ENCODE data around the gene MORN3.
A peak's percentile ranks its signal among the peaks of the same experiment; 100 is the strongest.
"Not testable (repeated sequence)": the region's sequence is repeated elsewhere in the genome, so short reads cannot be mapped to it uniquely, and the experiment has no call there.

The MORN3 gene

GRCh38 chr12:121668750-121669520, 519 bp downstream of the MORN3 start:
- H3K27ac Mint-ChIP-seq = no peak overlapping the region
- peaks cover 39% of the 10 kb centered on the region for H3K4me1 Mint-ChIP-seq (ENCODE audit: low read depth)
- no peak overlapping the region for H3K4me3 Mint-ChIP-seq
- no peaks in the 10 kb centered on the region for H3K9me3 Mint-ChIP-seq
- no peaks in the 10 kb centered on the region for H3K27me3 Mint-ChIP-seq (ENCODE audit: low read depth)
- H3K36me3 Mint-ChIP-seq (ENCODE audit: low read depth) = peaks cover 6% of the 10 kb centered on the region

GRCh38 chr12:121666829-121667228, 2.6 kb downstream of the MORN3 start:
- H3K9me3 Mint-ChIP-seq; H3K36me3 Mint-ChIP-seq (ENCODE audit: low read depth); H3K27ac Mint-ChIP-seq; H3K27me3 Mint-ChIP-seq (ENCODE audit: low read depth); H3K4me3 Mint-ChIP-seq: not testable (repeated sequence)
- H3K4me1 Mint-ChIP-seq (ENCODE audit: low read depth) = peaks cover 38% of the 10 kb centered on the region

GRCh38 chr12:121663610-121663929, 5.9 kb downstream of the MORN3 start:
- peaks cover 53% of the 10 kb centered on the region for H3K4me1 Mint-ChIP-seq (ENCODE audit: low read depth)
- no peak overlapping the region for H3K4me3 Mint-ChIP-seq
- H3K27ac Mint-ChIP-seq = peak overlapping the region; percentile 90

DNA sequence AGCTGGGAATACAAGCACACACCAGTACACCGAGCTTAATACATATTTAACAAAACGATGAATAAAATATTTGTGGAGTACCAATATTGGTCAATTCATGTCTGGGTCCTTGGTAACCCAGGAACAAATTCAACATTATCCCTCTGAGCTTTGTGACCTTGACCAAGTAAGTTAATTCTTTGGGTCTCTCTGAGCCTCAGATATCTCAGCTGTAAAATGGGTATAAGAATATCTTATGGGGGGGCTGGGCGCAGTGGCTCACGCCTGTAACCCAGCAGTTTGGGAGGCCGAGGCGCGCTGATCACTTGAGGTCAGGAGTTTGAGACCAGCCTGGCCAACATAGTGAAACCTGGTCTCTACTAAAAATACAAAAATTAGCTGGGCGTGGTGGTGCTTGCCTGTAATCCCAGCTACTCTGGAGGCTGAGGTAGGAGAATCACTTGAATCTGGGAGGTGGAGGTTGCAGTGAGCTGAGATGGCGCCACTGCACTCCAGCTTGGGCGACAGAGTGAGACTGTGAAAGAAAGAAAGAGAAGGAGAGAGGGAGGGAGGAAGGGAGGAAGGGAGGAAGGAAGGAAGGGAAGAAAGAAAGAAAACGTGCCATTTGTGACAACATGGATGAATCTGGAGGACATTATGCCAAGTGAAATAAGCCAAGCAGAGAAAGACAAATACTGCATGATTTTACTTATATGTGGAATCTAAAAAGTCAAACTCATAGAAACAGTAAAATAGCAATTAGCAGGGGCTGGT, 7.9 kb downstream of the MORN3 start:
- H3K4me3 Mint-ChIP-seq; H3K9me3 Mint-ChIP-seq; H3K27ac Mint-ChIP-seq; H3K36me3 Mint-ChIP-seq (ENCODE audit: low read depth); H3K27me3 Mint-ChIP-seq (ENCODE audit: low read depth): not testable (repeated sequence)
- peaks cover 66% of the 10 kb centered on the region for H3K4me1 Mint-ChIP-seq (ENCODE audit: low read depth)

More at GRCh38 chr12:121663610-121663929, 5.9 kb downstream of the MORN3 start:
- Mint-ChIP-seq H3K27me3 (ENCODE audit: low read depth) (no peaks in the 10 kb centered on the region), H3K9me3 (no peaks in the 10 kb centered on the region), H3K36me3 (ENCODE audit: low read depth) (peaks cover 8% of the 10 kb centered on the region)

- Mint-ChIP-seq H3K27ac (peak overlapping the region; percentile 71), H3K9me3 (no peaks in the 10 kb centered on the region), H3K4me1 (ENCODE audit: low read depth) (peaks cover 54% of the 10 kb centered on the region), H3K36me3 (ENCODE audit: low read depth) (peaks cover 17% of the 10 kb centered on the region), H3K27me3 (ENCODE audit: low read depth) (no peaks in the 10 kb centered on the region), H3K4me3 (peak overlapping the region; percentile 20)
These were observed 12.0 kb downstream of the MORN3 start for GRCh38 chr12:121657305-121658008.

DNA sequence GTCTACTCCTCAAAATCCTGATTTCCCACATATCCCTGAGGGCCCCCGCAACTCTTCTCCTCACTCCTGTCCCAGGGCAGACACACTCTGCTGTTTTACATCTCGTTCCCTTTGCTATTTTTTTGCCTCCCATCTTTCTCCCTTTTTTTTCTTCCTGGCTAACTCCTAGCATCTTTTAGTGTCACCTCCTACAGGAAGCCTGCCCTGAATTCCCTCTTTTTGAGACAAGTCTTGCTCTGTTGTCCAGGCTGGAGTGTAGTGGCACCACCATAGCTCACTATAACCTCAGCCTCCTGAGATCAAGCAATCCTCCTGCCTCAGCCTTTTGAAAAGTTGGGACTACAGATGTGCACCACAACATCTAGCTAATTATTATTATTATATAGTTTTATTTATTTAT, 13.3 kb downstream of the MORN3 start:
- Mint-ChIP-seq H3K27ac (peak overlapping the region; percentile 13), H3K27me3 (ENCODE audit: low read depth) (no peaks in the 10 kb centered on the region), H3K4me3 (no peak overlapping the region), H3K4me1 (ENCODE audit: low read depth) (peaks cover 45% of the 10 kb centered on the region), H3K36me3 (ENCODE audit: low read depth) (peaks cover 17% of the 10 kb centered on the region), H3K9me3 (no peaks in the 10 kb centered on the region)

DNA sequence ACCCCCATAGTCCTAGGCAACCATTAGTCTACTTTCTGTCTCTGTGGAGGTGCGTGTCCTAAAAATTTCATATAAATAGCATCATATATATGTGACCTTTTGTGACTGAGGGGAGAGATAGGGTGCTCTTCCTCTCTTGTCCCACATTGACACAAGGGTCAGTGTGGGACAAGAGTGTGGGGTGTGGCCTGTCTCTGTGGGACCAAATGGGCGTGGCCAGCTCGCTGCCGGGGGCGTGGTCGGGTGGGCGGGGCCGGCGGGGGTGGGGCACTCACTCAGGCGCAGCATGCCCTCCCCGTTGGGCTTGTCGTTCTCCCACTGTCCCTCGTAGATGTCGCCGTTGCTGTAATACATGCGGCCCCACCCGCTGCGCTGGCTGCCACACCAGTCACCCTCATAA, 15.5 kb downstream of the MORN3 start:
- H3K36me3 Mint-ChIP-seq (ENCODE audit: low read depth) = peaks cover 26% of the 10 kb centered on the region
- no peak overlapping the region for H3K27ac Mint-ChIP-seq
- no peak overlapping the region for H3K4me3 Mint-ChIP-seq
- peaks cover 44% of the 10 kb centered on the region for H3K4me1 Mint-ChIP-seq (ENCODE audit: low read depth)
- no peaks in the 10 kb centered on the region for H3K9me3 Mint-ChIP-seq
- no peaks in the 10 kb centered on the region for H3K27me3 Mint-ChIP-seq (ENCODE audit: low read depth)

DNA sequence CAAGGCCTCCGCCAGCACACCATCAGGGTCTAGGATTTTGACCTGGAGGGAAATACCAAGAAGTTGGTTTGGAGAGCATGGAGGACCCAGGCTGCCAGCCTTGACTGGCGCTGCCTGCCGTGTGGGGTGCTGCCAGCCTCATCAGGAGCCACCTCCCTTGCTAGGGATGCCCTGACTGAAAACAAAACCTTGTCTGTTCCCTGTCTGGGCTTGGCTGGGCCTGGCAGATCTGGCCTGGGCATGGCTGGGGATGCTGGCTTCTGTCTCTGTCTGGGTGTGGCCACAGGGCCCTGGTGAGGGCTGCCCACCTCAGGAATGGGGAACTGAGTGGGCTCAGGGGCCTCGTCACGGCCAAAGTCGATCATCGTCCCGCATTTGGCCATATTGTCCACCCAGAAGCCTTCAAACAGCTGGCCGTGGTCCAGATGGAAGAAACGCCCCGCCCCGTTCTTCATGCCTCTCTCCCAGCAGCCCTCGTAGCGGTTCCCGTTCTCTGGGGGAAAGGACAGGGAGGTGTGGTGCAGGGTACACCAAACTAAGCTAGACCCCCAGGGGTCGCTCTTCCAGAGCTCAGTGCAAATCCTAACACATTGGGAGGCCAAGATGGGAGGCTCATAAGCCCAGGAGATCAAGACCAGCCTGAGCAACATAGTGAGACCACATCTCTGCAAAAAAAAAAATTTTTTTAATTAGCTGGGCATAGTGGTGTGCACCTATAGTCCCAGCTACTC, 16.5 kb downstream of the MORN3 start:
- Mint-ChIP-seq H3K36me3 (ENCODE audit: low read depth) (peaks cover 30% of the 10 kb centered on the region), H3K27ac (no peak overlapping the region), H3K9me3 (no peaks in the 10 kb centered on the region), H3K27me3 (ENCODE audit: low read depth) (no peaks in the 10 kb centered on the region), H3K4me3 (no peak overlapping the region), H3K4me1 (ENCODE audit: low read depth) (peaks cover 41% of the 10 kb centered on the region)

GRCh38 chr12:121651320-121651719, 18.1 kb downstream of the MORN3 start:
- Mint-ChIP-seq H3K36me3 (ENCODE audit: low read depth) (peaks cover 31% of the 10 kb centered on the region), H3K9me3 (no peaks in the 10 kb centered on the region), H3K27me3 (ENCODE audit: low read depth) (no peaks in the 10 kb centered on the region), H3K4me1 (ENCODE audit: low read depth) (peaks cover 28% of the 10 kb centered on the region), H3K27ac (peak overlapping the region; percentile 55), H3K4me3 (no peak overlapping the region)

DNA sequence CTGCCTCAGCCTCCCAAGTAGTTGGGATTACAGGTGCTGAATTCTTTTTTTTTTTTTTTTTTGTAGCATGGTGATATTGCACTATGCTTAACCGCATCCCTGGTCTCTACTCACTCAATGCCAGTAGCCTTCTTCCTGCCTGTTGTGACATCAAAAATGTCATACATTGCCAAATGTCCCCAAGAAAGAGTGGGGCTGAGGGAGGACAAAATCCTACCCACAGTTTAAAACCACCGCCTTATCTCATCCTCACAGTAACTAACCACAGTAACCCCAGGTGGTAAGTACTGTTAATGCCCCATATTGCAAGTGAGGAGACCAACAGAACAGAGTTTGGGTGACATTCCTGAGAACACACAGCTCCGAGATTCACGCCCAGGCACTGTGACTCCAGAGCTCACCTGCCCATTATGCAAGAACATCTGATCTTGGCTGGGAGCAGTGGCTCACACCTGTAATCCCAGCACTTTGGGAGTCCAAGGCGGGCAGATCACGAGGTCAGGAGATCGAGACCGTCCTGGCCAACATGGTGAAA, 19.6 kb downstream of the MORN3 start:
- H3K36me3 Mint-ChIP-seq (ENCODE audit: low read depth) = peaks cover 28% of the 10 kb centered on the region
- H3K27ac Mint-ChIP-seq = peak overlapping the region; percentile 72
- H3K4me1 Mint-ChIP-seq (ENCODE audit: low read depth) = peaks cover 26% of the 10 kb centered on the region
- no peaks in the 10 kb centered on the region for H3K27me3 Mint-ChIP-seq (ENCODE audit: low read depth)
- peak overlapping the region; percentile 34 for H3K4me3 Mint-ChIP-seq
- H3K9me3 Mint-ChIP-seq = no peaks in the 10 kb centered on the region

GRCh38 chr12:121649322-121649721, 20.1 kb downstream of the MORN3 start:
- Mint-ChIP-seq H3K27me3 (ENCODE audit: low read depth) (no peaks in the 10 kb centered on the region), H3K9me3 (no peaks in the 10 kb centered on the region), H3K4me1 (ENCODE audit: low read depth) (peaks cover 23% of the 10 kb centered on the region), H3K27ac (peak overlapping the region; percentile 58), H3K36me3 (ENCODE audit: low read depth) (peaks cover 23% of the 10 kb centered on the region), H3K4me3 (no peak overlapping the region)

GRCh38 chr12:121648458-121649028, 20.9 kb downstream of the MORN3 start:
- peaks cover 18% of the 10 kb centered on the region for H3K36me3 Mint-ChIP-seq (ENCODE audit: low read depth)
- H3K27me3 Mint-ChIP-seq (ENCODE audit: low read depth) = no peaks in the 10 kb centered on the region
- H3K4me3 Mint-ChIP-seq = no peak overlapping the region
- H3K9me3 Mint-ChIP-seq = no peaks in the 10 kb centered on the region
- peaks cover 17% of the 10 kb centered on the region for H3K4me1 Mint-ChIP-seq (ENCODE audit: low read depth)
- H3K27ac Mint-ChIP-seq = no peak overlapping the region

DNA sequence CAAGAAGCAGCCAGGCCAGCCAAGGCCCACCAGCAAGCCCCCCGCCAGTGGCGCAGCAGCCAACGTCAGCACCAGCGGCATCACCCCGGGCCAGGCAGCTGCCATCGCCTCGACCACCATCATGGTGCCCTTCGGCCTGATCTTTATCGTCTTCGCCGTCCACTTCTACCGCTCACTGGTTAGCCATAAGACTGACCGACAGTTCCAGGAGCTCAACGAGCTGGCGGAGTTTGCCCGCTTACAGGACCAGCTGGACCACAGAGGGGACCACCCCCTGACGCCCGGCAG, 28.2 kb downstream of the MORN3 start:
- Mint-ChIP-seq H3K36me3 (ENCODE audit: low read depth) (peaks cover 19% of the 10 kb centered on the region), H3K4me1 (ENCODE audit: low read depth) (peaks cover 20% of the 10 kb centered on the region), H3K27ac (peak overlapping the region; percentile 36), H3K9me3 (no peaks in the 10 kb centered on the region), H3K27me3 (ENCODE audit: low read depth) (no peaks in the 10 kb centered on the region), H3K4me3 (no peak overlapping the region)

All from T-helper 1 cell treated with Interleukin-12 subunit alpha and Interleukin-12 subunit beta and Interleukin-4 antibody, amounts not matched to agents 30 μg/mL and 1 μg/mL, for 36 hours (primary cell).